HT1080 (cell line): Measurements from ENCODE around the gene MYL10. TPM values are rescaled to one million over a fixed set of nuclear protein-coding genes. Genes with fewer than 3 reads are reported as not detected.
"Not testable (repeated sequence)": the region's sequence is repeated elsewhere in the genome, so short reads cannot be mapped to it uniquely, and the experiment has no call there.

Experiments used
- DNase-seq: peaks from one replicate; pipeline ENCODE4 v3.0.0-alpha.2; 2015; ENCODE audit warnings: low read depth
- total RNA-seq: library from RNA; depleted of rRNA; stranded (reverse); fragments of >200 nt; shearing (Covaris generic); gene quantifications from 2 replicates; pipeline ENCODE4 v1.2.3, GENCODE V29; 2014

Gene MYL10
- total RNA-seq, 1 experiment from 2014 or later, result not detected

DNA sequence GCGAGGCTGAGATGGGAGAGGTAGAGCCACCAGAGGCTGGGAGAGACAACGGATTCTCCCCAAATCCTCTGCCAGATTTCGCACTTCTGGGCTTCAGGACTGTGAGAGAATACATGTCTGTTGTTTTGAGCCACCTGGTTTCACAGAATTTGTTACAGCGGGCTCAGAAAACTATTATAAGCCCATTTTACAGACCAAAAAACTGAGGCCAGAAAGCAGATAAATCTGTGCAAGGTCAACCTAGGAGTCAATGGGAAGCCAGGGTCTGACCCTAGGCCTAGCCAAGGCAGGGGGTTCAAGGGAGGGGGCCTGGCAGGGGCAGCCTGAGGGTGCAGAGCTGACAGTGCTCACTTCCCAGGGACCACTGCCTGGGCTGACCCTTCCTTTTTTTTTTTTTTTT, 8.7 kb downstream of the MYL10 start:
- no peak for DNase-seq

GRCh38 chr7:101618916-101619315, 10.2 kb downstream of the MYL10 start:
- no peak for DNase-seq

- DNase-seq, result no peak
Measured at GRCh38 chr7:101618207-101618839, 10.8 kb downstream of the MYL10 start.

DNA sequence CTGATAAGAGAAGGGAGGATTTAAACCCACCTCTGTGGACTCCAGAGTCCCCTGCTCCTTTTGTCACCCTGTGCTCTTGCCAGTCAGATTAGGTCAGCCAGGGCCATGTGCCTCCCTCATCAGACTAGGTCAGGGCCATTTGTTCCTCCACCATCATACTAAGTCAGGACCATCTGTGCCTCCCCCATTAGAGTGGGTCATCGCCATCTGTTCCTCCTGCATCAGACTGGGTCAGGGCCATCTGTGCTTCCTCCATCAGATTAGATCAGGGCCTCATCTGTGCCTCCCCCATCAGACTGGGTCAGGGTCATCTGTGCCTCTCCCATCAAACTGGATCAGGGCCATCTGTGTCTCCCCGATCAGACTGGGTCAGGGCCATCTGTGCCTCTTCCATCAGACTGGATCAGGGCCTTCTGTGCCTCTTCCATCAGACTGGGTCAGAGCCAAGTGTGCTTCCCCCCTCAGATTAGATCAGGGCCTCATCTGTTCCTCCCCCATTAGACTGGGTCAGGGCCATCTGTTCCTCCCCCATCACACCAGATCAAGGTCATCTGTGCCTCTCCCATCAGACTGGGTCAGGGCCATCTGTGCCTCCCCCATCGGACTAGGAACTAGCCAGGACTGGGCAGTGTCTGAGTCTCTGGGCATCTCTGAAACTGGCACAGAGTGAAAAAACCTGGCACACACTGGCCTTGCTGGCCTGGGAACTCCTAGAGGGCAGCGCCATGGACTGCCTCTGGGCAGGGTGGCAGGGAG, 11.5 kb downstream of the MYL10 start:
- DNase-seq, result no peak

- DNase-seq, result no peak
Measured at GRCh38 chr7:101615446-101615845, 13.7 kb downstream of the MYL10 start.

GRCh38 chr7:101614939-101615302, 14.2 kb downstream of the MYL10 start:
- peak; percentile 28 for DNase-seq

GRCh38 chr7:101614098-101614938, 14.8 kb downstream of the MYL10 start:
- DNase-seq, result no peak

GRCh38 chr7:101612885-101613515, 16.1 kb downstream of the MYL10 start:
- no peak for DNase-seq

DNA sequence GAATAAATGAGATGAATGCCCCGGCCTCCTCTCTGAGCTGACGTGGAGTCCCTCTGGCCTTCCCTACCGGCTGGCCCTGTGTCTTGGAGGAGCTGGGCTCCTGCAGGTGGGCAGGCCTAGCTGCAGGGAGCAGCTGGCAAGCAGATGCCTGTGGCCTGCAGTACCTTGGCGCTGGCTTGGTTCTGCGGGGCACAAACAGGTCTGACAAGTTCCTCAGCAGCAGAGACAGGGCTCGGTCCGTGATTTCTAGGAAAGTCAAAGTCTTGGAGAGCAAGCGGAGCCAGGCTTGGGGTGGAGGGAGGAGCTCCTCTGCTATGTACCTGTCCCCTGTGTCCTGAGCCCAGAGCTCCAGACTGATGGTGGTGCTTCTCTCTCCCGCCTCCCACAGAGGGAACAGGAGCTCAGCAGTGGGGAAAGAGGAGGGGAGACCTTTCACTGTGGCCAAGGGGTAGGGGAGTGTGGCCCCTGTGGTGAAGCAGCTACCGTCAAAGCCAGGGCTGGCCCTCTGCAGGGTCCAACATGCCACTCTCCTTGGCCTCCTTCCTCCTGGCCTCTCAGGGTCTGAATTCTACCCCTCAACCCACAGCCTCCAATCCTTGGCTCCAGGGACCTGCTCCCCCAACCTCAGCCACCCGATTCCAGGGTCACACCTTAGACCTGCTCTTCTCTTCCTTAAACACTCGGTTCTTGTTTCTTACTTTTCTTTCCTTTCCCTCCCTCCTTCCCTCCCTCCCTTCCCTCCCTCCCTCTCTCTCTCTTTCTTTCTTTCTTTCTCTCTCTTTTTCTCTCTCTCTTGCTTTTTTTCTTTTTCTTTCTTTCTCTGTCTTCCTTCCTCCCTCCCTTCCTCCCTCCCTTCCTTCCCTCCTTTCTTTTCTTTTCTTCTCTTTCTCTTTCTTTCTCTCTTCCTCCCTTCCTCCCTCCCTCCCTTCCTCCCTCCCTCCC, 20.1 kb downstream of the MYL10 start:
- no peak for DNase-seq

DNA sequence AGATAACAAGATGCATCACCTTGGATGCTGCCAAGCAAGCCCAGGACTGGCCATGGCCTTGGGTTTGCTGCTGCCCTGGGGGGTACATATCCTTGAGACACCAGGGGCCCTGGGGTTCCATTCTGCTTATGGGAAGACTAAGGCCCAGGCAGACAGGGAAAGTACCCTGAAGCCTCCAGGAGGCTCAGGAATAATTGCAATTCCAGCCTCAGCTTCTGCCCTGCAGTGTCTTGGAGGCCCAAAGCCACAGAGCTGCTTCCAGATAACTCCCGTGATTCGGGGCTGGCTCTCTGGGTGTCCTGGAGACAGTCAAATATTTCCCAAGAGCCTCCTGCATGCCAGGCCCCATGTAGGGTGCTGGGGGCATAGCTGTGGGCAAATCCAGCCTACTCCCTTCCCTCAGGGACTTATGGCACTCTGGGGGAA, 22.6 kb downstream of the MYL10 start:
- no peak for DNase-seq

- no peak for DNase-seq
Measured at GRCh38 chr7:101605611-101606497, 23.2 kb downstream of the MYL10 start.

GRCh38 chr7:101604934-101605332, 24.2 kb downstream of the MYL10 start:
- DNase-seq, result not testable (repeated sequence)

DNA sequence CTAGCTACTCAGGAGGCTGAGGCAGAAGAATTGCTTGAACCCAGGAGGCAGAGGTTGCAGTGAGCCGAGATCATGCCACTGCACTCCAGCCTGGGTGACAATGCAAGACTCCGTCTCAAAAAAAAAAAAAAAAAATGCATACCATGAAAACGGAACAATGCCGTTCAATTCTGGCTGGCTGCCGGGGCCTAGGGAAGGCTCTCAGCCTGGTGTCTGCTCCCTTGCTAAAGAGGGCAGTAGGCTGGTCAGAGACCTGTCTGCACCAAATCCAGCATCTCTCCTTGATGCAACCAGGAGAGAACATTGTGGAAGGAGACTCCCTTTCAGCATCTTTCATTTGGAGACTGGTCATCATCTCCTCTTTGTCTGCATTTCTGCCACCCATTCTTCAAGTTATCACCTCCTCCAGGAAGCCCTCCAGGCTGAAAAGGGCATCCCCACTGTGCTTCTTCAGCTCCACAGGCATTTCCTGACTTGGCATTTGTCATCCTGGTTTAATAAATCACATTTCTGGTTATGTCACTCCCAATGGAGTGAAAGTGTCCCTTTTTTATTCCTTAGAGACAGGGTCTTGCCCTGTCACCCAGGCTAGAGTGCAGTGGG, 24.7 kb downstream of the MYL10 start:
- DNase-seq, result no peak

GRCh38 chr7:101602484-101603241, 26.4 kb downstream of the MYL10 start:
- DNase-seq, result peak; percentile 67

- no peak for DNase-seq
Measured at GRCh38 chr7:101602082-101602481, 27.0 kb downstream of the MYL10 start.

DNA sequence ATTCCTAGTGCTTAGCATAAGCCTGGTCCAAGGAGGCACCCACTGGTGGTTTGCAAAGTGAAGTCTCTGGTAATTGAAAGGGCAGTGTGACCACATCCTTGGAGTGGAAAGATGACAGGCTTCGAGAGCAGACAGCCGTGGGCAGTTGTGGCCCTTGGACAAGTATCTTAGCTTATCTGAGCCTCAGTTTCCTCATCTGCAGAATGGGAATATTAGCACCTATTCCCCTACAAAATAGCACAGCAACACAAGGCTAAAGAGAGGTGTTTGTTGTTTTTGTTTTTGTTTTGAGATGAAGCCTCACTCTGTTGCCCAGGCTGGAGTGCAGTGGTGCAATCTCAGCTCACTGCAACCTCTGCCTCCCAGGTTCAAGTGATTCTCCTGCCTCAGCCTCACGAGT, 29.3 kb downstream of the MYL10 start:
- no peak for DNase-seq

GRCh38 chr7:101598986-101599771, 29.9 kb downstream of the MYL10 start:
- DNase-seq, result no peak
